ENCODE results near the gene CUL2.

- TF ChIP-seq GATA2 (CRISPR knock-in tag; IDR thresholded peaks at IDR 0.05): no peak
- no peak for TF ChIP-seq REST (IDR thresholded peaks at IDR 0.05; ENCODE audit: low read depth, low read length)
- no peak for TF ChIP-seq CTCF (IDR thresholded peaks at IDR 0.05)
- no peak for TF ChIP-seq USF2 (IDR thresholded peaks at IDR 0.05; ENCODE audit: borderline replicate concordance, low read depth, low read length)
Observed at GRCh38 chr10:35089611-35090161, 455 bp downstream of the CUL2 start.

All from SK-N-SH (cell line).